Adrenal gland (tissue), 5 donors: Measurements from ENCODE around the gene PRRC2A.

Experiments used
- POLR2A ChIP-seq, 2 donors: fragments of 450-650 bp; IDR thresholded peaks; one replicate each; pipeline ENCODE4 v1.6.1; 2017; ENCODE audit warnings: antibody characterized with exemption in 2 of 2, mild to moderate bottlenecking in 2 of 2, moderate library complexity in 1 of 2
- TF ChIP-seq, protein P1 (sequence below), 6 experiments: fragments of 450-650 bp in 4 of 6; fragments of 200-600 bp in 2 of 6; sonication (generic) in 1 of 6; IDR thresholded peaks; 1 replicate in 5 of 6; 2 replicates in 1 of 6; pipeline versions ENCODE4 v1.5.1 to v1.8.0; 2016 to 2021; ENCODE audit warnings: antibody characterized with exemption in 6 of 6, mild to moderate bottlenecking in 2 of 6, moderate library complexity in 1 of 6
- donor health status: DM: no; HTN: no; CAD: no.

GRCh38 chr6:31631209-31631608, 10.7 kb downstream of the PRRC2A start:
- TF ChIP-seq POLR2A (IDR thresholded peaks at IDR 0.05): no peak
- TF ChIP-seq, protein P1, sequence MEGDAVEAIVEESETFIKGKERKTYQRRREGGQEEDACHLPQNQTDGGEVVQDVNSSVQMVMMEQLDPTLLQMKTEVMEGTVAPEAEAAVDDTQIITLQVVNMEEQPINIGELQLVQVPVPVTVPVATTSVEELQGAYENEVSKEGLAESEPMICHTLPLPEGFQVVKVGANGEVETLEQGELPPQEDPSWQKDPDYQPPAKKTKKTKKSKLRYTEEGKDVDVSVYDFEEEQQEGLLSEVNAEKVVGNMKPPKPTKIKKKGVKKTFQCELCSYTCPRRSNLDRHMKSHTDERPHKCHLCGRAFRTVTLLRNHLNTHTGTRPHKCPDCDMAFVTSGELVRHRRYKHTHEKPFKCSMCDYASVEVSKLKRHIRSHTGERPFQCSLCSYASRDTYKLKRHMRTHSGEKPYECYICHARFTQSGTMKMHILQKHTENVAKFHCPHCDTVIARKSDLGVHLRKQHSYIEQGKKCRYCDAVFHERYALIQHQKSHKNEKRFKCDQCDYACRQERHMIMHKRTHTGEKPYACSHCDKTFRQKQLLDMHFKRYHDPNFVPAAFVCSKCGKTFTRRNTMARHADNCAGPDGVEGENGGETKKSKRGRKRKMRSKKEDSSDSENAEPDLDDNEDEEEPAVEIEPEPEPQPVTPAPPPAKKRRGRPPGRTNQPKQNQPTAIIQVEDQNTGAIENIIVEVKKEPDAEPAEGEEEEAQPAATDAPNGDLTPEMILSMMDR (IDR thresholded peaks at IDR 0.05): no peak
